ENCODE measurements around the gene POPDC3.

DNA sequence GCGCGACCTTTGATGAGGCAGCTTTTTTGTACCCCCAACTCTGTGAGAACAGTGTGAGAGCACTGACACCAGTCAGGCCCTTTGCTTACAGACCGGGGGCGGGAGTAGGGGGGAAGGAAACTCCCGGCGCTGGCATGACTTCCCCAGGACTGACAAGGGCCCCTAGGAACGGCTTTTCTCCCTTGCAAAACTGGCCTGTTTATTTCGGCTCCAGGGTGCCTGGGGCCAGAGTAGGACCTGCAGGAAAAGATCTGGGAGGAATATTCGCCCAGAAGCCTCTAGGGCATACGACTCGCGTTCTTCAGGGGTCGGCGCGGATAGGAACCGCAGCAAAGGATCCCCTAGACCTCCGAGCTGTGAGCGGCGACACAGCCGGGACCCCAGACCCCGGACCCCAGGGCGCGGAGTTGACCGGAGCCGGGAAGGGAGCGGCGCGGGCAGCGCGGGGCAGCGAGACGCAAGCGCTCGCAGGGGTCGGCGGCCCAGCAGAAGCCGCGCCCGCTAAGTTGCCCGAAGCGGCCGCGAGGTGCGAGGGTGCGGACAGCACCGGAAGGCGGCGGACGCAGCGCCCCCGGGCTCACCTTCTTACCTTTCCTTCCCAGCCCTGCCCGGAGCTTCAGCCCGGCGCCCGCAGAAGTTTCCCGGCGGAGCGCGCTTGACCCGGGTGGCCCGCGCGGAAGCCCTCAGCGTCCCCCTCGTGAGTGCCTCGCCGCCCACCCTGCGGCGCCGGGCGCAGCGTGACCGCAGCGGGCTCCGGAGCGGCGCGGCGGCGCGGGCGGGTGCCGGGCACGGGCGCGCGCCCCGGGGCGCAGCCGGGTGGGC, at the start of gene POPDC3:
- TF ChIP-seq CTCF (IDR thresholded peaks at IDR 0.05; ENCODE audit: low read depth, low read length) (no peak), MAX (IDR thresholded peaks at IDR 0.05; ENCODE audit: low read depth, low read length) (no peak)

All from NB4 (cell line).